H9 (cell line): Measurements from ENCODE around the gene CPD. TPM values are rescaled to one million over a fixed set of nuclear protein-coding genes. Genes with fewer than 3 reads are reported as not detected.

Experiments
- DNase-seq: peaks from one replicate; pipeline ENCODE4 v3.0.0-alpha.2; 2017
- H2AFZ ChIP-seq: one replicate; pipeline ENCODE4 v1.6.1; 2013; ENCODE audit warnings: mild to moderate bottlenecking, low read length, control low read depth, moderate library complexity
- H2AK5ac ChIP-seq: 2 replicates; pipeline ENCODE4 v1.6.1; 2013; ENCODE audit warnings: low read length, control low read depth, mixed read lengths; ENCODE audit not compliant: insufficient read length
- H2BK120ac ChIP-seq: one replicate; pipeline ENCODE4 v1.6.1; 2013; ENCODE audit warnings: low read depth, mild to moderate bottlenecking, low read length, control low read depth, inconsistent platforms; ENCODE audit not compliant: poor library complexity, severe bottlenecking
- H2BK12ac ChIP-seq: 2 replicates; pipeline ENCODE4 v1.6.1; 2013; ENCODE audit warnings: low read length, control low read depth, mixed read lengths, low read depth; ENCODE audit not compliant: insufficient read length
- H2BK15ac ChIP-seq: 2 replicates; pipeline ENCODE4 v1.6.1; 2013; ENCODE audit warnings: low read depth, low read length, control low read depth
- H2BK20ac ChIP-seq: one replicate; pipeline ENCODE4 v1.6.1; 2013; ENCODE audit warnings: low read depth, mild to moderate bottlenecking, low read length, control low read depth, inconsistent platforms; ENCODE audit not compliant: poor library complexity, severe bottlenecking
- H2BK5ac ChIP-seq: 2 replicates; pipeline ENCODE4 v1.6.1; 2013; ENCODE audit warnings: low read length, control low read depth, mixed read lengths; ENCODE audit not compliant: insufficient read length
- H3K14ac ChIP-seq: 2 replicates; pipeline ENCODE4 v1.6.1; 2013; ENCODE audit warnings: low read length, control low read depth; ENCODE audit not compliant: insufficient read depth
- H3K18ac ChIP-seq: 2 replicates; pipeline ENCODE4 v1.6.1; 2013; ENCODE audit warnings: low read depth, mild to moderate bottlenecking, mixed read lengths, low read length, control low read depth; ENCODE audit not compliant: insufficient read length
- H3K23ac ChIP-seq: 2 replicates; pipeline ENCODE4 v1.6.1; 2013; ENCODE audit warnings: low read length, control low read depth, mixed read lengths, low read depth; ENCODE audit not compliant: insufficient read length
- H3K23me2 ChIP-seq: 2 replicates; pipeline ENCODE4 v1.6.1; 2013; ENCODE audit warnings: low read depth, mild to moderate bottlenecking, mixed read lengths, low read length, control low read depth; ENCODE audit not compliant: insufficient read length, poor library complexity, severe bottlenecking
- H3K27ac ChIP-seq: 2 replicates; pipeline ENCODE4 v1.5.1; 2013; ENCODE audit warnings: low read length, control low read depth, mixed read lengths, low read depth; ENCODE audit not compliant: insufficient read length
- H3K27me3 ChIP-seq: 2 replicates; pipeline ENCODE4 v1.6.1; 2013; ENCODE audit warnings: low read length, control low read depth, inconsistent platforms; ENCODE audit not compliant: insufficient read depth
- H3K4ac ChIP-seq: 2 replicates; pipeline ENCODE4 v1.6.1; 2013; ENCODE audit warnings: low read depth, mild to moderate bottlenecking, control low read depth, inconsistent platforms, low read length, moderate library complexity
- H3K4me1 ChIP-seq: 2 replicates; pipeline ENCODE4 v1.6.1; 2013; ENCODE audit warnings: low read length, control low read depth, inconsistent platforms; ENCODE audit not compliant: insufficient read depth
- H3K4me2 ChIP-seq: 2 replicates; pipeline ENCODE4 v1.6.1; 2013; ENCODE audit warnings: low read length, control low read depth, mixed read lengths; ENCODE audit not compliant: insufficient read length, insufficient read depth
- H3K56ac ChIP-seq: 2 replicates; pipeline ENCODE4 v1.6.1; 2013; ENCODE audit warnings: low read depth, mild to moderate bottlenecking, mixed read lengths, low read length, control low read depth; ENCODE audit not compliant: insufficient read length
- H3K79me1 ChIP-seq: 2 replicates; pipeline ENCODE4 v1.6.1; 2013; ENCODE audit warnings: low read depth, mild to moderate bottlenecking, moderate library complexity, low read length, control low read depth, inconsistent platforms; ENCODE audit not compliant: insufficient read depth, poor library complexity, severe bottlenecking
- H3K79me2 ChIP-seq: 2 replicates; pipeline ENCODE4 v1.6.1; 2013; ENCODE audit warnings: low read length, control low read depth, inconsistent platforms; ENCODE audit not compliant: insufficient read depth
- H3K9ac ChIP-seq: 2 replicates; pipeline ENCODE4 v1.6.1; 2013; ENCODE audit warnings: low read length, control low read depth, mixed read lengths; ENCODE audit not compliant: insufficient read length; ENCODE audit errors: extremely low read depth
- H3K9me3 ChIP-seq: one replicate; pipeline ENCODE4 v1.6.1; 2013; ENCODE audit warnings: low read depth, low read length, inconsistent platforms; ENCODE audit not compliant: control insufficient read depth
- H3T11ph ChIP-seq: one replicate; pipeline ENCODE4 v1.6.1; 2013; ENCODE audit warnings: mild to moderate bottlenecking, low read length, control low read depth, inconsistent platforms
- H4K20me1 ChIP-seq: one replicate; pipeline ENCODE4 v1.6.1; 2013; ENCODE audit not compliant: control insufficient read depth, insufficient read length, insufficient read depth
- H4K5ac ChIP-seq: 2 replicates; pipeline ENCODE4 v1.6.1; 2013; ENCODE audit warnings: low read depth, mild to moderate bottlenecking, mixed read lengths, low read length, control low read depth; ENCODE audit not compliant: insufficient read length
- H4K8ac ChIP-seq: replicated peaks from 2 replicates; pipeline ENCODE4 v1.6.1; 2013; ENCODE audit warnings: low read length, control low read depth, mixed read lengths, low read depth; ENCODE audit not compliant: insufficient read length
- H4K91ac ChIP-seq: 2 replicates; pipeline ENCODE4 v1.6.1; 2013; ENCODE audit warnings: low read depth, mild to moderate bottlenecking, moderate library complexity, mixed read lengths, low read length, control low read depth; ENCODE audit not compliant: insufficient read length
- H3K27ac Mint-ChIP-seq, 3 experiments: 2 replicates in 2 of 3; 3 replicates in 1 of 3; pipeline ENCODE4 v1.8.0; 2020 to 2021; ENCODE audit warnings: mixed read lengths in 3 of 3, mild to moderate bottlenecking in 1 of 3, moderate library complexity in 1 of 3
- H3K27me3 Mint-ChIP-seq: 2 replicates; pipeline ENCODE4 v1.8.0; 2021; ENCODE audit warnings: low read depth, mild to moderate bottlenecking, moderate library complexity, mixed read lengths
- H3K36me3 Mint-ChIP-seq, 3 experiments: 2 replicates in 2 of 3; 3 replicates in 1 of 3; pipeline ENCODE4 v1.8.0; 2020 to 2021; ENCODE audit warnings: low read depth in 3 of 3, mixed read lengths in 3 of 3; ENCODE audit not compliant: insufficient read depth in 1 of 3
- H3K4me1 Mint-ChIP-seq, 2 experiments: 2 replicates each; pipeline ENCODE4 v1.8.0; 2020; ENCODE audit warnings: mixed read lengths in 2 of 2
- H3K4me3 Mint-ChIP-seq, 2 experiments: 2 replicates in 1 of 2; 3 replicates in 1 of 2; pipeline ENCODE4 v1.8.0; 2020 to 2021; ENCODE audit warnings: mild to moderate bottlenecking in 2 of 2, mixed read lengths in 2 of 2, moderate library complexity in 1 of 2
- H3K9me3 Mint-ChIP-seq, 2 experiments: 2 replicates in 1 of 2; 3 replicates in 1 of 2; pipeline ENCODE4 v1.8.0; 2020; ENCODE audit warnings: mild to moderate bottlenecking in 2 of 2, mixed read lengths in 2 of 2, moderate library complexity in 1 of 2
- WGBS: extraction: QIAGEN DNeasy Blood & Tissue Kit; methylation state at CpG from one replicate; pipeline ENCODE4 v1.1.7; 2013; ENCODE audit warnings: missing lambda C conversion rate, low lambda C conversion rate, mixed read lengths; ENCODE audit not compliant: insufficient read length; ENCODE audit errors: extremely low coverage; 5-methylcytosine and 5-hydroxymethylcytosine counted together
- total RNA-seq: library from RNA; stranded (reverse); gene quantifications from 2 replicates; pipeline ENCODE4 v1.2.1, GENCODE V29; 2021
- TF ChIP-seq, protein P1 (sequence below): fragments of 200-600 bp; sonication (generic); conservative IDR thresholded peaks from 3 replicates; pipeline ENCODE4 v1.8.0; 2021; ENCODE audit warnings: antibody characterized with exemption, mild to moderate bottlenecking

Gene CPD
- total RNA-seq, 1 experiment from 2014 or later: 47.0 TPM

GRCh38 chr17:30477774-30478115, 99.0 kb downstream of the CPD start:
- no peaks in the 10 kb centered on the region for H3K4me1 ChIP-seq
- H3K56ac ChIP-seq: no peak overlapping the region
- H3K23ac ChIP-seq: no peak overlapping the region
- no peak overlapping the region for H2BK20ac ChIP-seq
- H2BK120ac ChIP-seq: no peak overlapping the region
- peaks cover 6% of the 10 kb centered on the region for H3K23me2 ChIP-seq
- peak overlapping the region; percentile 95 for H3K4me2 ChIP-seq
- no peak overlapping the region for H2AFZ ChIP-seq
- H4K8ac ChIP-seq: no peak overlapping the region
- H3K27ac Mint-ChIP-seq: peak overlapping the region; percentile 97 to 99 (median 97)
- TF ChIP-seq, protein P1, sequence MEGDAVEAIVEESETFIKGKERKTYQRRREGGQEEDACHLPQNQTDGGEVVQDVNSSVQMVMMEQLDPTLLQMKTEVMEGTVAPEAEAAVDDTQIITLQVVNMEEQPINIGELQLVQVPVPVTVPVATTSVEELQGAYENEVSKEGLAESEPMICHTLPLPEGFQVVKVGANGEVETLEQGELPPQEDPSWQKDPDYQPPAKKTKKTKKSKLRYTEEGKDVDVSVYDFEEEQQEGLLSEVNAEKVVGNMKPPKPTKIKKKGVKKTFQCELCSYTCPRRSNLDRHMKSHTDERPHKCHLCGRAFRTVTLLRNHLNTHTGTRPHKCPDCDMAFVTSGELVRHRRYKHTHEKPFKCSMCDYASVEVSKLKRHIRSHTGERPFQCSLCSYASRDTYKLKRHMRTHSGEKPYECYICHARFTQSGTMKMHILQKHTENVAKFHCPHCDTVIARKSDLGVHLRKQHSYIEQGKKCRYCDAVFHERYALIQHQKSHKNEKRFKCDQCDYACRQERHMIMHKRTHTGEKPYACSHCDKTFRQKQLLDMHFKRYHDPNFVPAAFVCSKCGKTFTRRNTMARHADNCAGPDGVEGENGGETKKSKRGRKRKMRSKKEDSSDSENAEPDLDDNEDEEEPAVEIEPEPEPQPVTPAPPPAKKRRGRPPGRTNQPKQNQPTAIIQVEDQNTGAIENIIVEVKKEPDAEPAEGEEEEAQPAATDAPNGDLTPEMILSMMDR: no peak
- H2BK15ac ChIP-seq: no peak overlapping the region
- peaks cover 6% of the 10 kb centered on the region for H3K79me1 ChIP-seq
- H4K91ac ChIP-seq: no peak overlapping the region
- no peak overlapping the region for H2BK12ac ChIP-seq
- H3K27ac ChIP-seq: no peak overlapping the region
- H3K4me1 Mint-ChIP-seq: peaks cover 14 to 16% of the 10 kb centered on the region in 2 experiments
- no peaks in the 10 kb centered on the region; a peak in 1 of 5 replicates for H3K9me3 Mint-ChIP-seq
- no peak overlapping the region for H3K4ac ChIP-seq
- peaks cover 3 to 28% (median 26%) of the 10 kb centered on the region in 3 experiments; a peak in 6 of 7 replicates for H3K36me3 Mint-ChIP-seq
- no peaks in the 10 kb centered on the region for H3K9me3 ChIP-seq
- H4K20me1 ChIP-seq: no peaks in the 10 kb centered on the region
- H3K9ac ChIP-seq: peak overlapping the region; percentile 90
- H3K18ac ChIP-seq: peak overlapping the region; percentile 83
- peaks cover 7% of the 10 kb centered on the region for H3K79me2 ChIP-seq
- H2AK5ac ChIP-seq: no peak overlapping the region
- peak overlapping the region; percentile 0 for H2BK5ac ChIP-seq
- H3T11ph ChIP-seq: no peak overlapping the region
- DNase-seq: no peak
- H3K27me3 Mint-ChIP-seq: no peaks in the 10 kb centered on the region; the same call in none of the 2 replicates
- peak overlapping the region; percentile 97 to 99 for H3K4me3 Mint-ChIP-seq
- H3K27me3 ChIP-seq: no peaks in the 10 kb centered on the region
- H4K5ac ChIP-seq: peak overlapping the region; percentile 5
- no CpG with 5 or more reads among the region's 9 CpGs for WGBS
- peak overlapping the region; percentile 87; the same call in 1 of the 2 replicates for H3K14ac ChIP-seq
